MM.1S (cell line): ENCODE results near the gene RAB11FIP2.

ENCODE experiments used
- DNase-seq: peaks from one replicate; pipeline ENCODE4 v3.0.0-alpha.2; 2015
- H2AFZ ChIP-seq: fragments of 300-600 bp; sonication (generic); 2 replicates; pipeline ENCODE4 v1.6.0; 2016; ENCODE audit warnings: antibody characterized with exemption, low read length
- H3F3A ChIP-seq: fragments of 300-600 bp; sonication (generic); 2 replicates; pipeline ENCODE4 v1.6.1; 2016; ENCODE audit warnings: mild to moderate bottlenecking, antibody characterized with exemption, low read length, moderate library complexity, mixed read lengths; ENCODE audit not compliant: insufficient read depth
- H3K27ac ChIP-seq: fragments of 300-600 bp; sonication (generic); 2 replicates; pipeline ENCODE4 v1.5.1; 2016; ENCODE audit warnings: mild to moderate bottlenecking, low read length
- H3K27me3 ChIP-seq: fragments of 300-600 bp; sonication (generic); replicated peaks from 2 replicates; pipeline ENCODE4 v1.6.0; 2016; ENCODE audit warnings: low read length; ENCODE audit not compliant: insufficient read depth
- H3K36me3 ChIP-seq: fragments of 300-600 bp; sonication (generic); replicated peaks from 2 replicates; pipeline ENCODE4 v1.6.1; 2016; ENCODE audit warnings: mild to moderate bottlenecking, low read length, mixed read lengths; ENCODE audit not compliant: insufficient read depth
- H3K4me1 ChIP-seq: fragments of 300-600 bp; sonication (generic); 2 replicates; pipeline ENCODE4 v1.6.1; 2016; ENCODE audit warnings: low read length, mixed read lengths
- H3K4me2 ChIP-seq: fragments of 300-600 bp; sonication (generic); 2 replicates; pipeline ENCODE4 v1.6.0; 2016; ENCODE audit warnings: low read depth, low read length
- H3K4me3 ChIP-seq: fragments of 300-600 bp; sonication (generic); 2 replicates; pipeline ENCODE4 v1.5.1; 2016; ENCODE audit warnings: low read length, mixed read lengths
- H3K79me2 ChIP-seq: fragments of 300-600 bp; sonication (generic); 2 replicates; pipeline ENCODE4 v1.6.1; 2016; ENCODE audit warnings: mixed run types, low read length, mixed read lengths
- H3K9ac ChIP-seq: fragments of 300-600 bp; sonication (generic); 2 replicates; pipeline ENCODE4 v1.6.1; 2016; ENCODE audit warnings: low read length, mixed read lengths
- H3K9me2 ChIP-seq: fragments of 300-600 bp; sonication (generic); replicated peaks from 2 replicates; pipeline ENCODE4 v1.6.1; 2016; ENCODE audit warnings: mild to moderate bottlenecking, low read length, mixed read lengths; ENCODE audit not compliant: insufficient read depth
- H3K9me3 ChIP-seq: fragments of 300-600 bp; sonication (generic); replicated peaks from 2 replicates; pipeline ENCODE4 v1.6.1; 2016; ENCODE audit warnings: mild to moderate bottlenecking, low read length, mixed read lengths; ENCODE audit not compliant: insufficient read depth
- H4K20me1 ChIP-seq: fragments of 300-600 bp; sonication (generic); 2 replicates; pipeline ENCODE4 v1.6.1; 2016; ENCODE audit warnings: mild to moderate bottlenecking, low read length, moderate library complexity, mixed read lengths; ENCODE audit not compliant: insufficient read depth
- EZH2 ChIP-seq: fragments of 300-600 bp; sonication (generic); optimal IDR thresholded peaks from 2 replicates; pipeline ENCODE3; 2017; ENCODE audit warnings: low read depth, mild to moderate bottlenecking, antibody characterized with exemption, low read length, mixed read lengths
- EZH2phosphoT487 ChIP-seq: fragments of 300-600 bp; sonication (generic); IDR thresholded peaks from 2 replicates; pipeline ENCODE4 v1.6.1; 2018; ENCODE audit warnings: antibody characterized with exemption, low read length
- TF ChIP-seq, protein P1 (sequence below): fragments of 300-600 bp; sonication (generic); IDR thresholded peaks from 2 replicates; pipeline ENCODE4 v1.5.1; 2016; ENCODE audit warnings: antibody characterized with exemption, low read length, mixed read lengths

Gene RAB11FIP2

DNA sequence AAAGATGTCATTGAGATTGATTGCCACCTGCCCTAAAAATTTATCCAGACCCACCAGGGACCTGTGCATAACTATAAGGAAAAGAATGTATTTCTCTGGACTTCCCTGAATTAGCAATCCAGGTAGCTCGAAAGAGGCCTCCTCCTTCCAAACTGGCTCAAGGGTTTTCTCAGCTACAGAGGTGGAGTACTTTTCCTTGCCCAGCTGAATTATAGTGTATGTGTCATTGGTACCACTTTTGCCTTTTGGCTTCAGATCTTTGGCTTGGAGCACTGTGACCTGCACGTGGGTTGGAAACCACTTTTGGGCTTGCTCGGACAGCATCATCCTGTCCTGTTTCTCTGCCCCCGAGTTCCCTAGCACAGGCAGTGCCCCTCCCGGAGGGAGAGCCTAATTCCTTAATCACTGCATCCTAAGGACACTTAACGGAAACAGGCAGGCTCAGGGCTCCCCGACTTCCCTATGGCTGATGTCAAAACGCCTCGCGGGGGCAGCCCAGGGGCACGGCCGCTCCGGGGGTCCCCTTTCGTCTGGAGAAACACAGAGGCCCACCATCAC is 825 bp downstream of the RAB11FIP2 start:
- peak; percentile 28 for DNase-seq
- H3K27me3 ChIP-seq, result no peaks in the 10 kb centered on the region
- no peaks in the 10 kb centered on the region for H4K20me1 ChIP-seq
- 0 out of 2 replicates have a peak, but pooled peaks cover 5% of the 10 kb centered on the region for H3F3A ChIP-seq
- peaks cover 8% of the 10 kb centered on the region; the same call in 1 of the 2 replicates for H3K4me1 ChIP-seq
- peak overlapping the region; percentile 94 for H2AFZ ChIP-seq
- peak overlapping the region; percentile 91 for H3K4me3 ChIP-seq
- TF ChIP-seq, protein P1, sequence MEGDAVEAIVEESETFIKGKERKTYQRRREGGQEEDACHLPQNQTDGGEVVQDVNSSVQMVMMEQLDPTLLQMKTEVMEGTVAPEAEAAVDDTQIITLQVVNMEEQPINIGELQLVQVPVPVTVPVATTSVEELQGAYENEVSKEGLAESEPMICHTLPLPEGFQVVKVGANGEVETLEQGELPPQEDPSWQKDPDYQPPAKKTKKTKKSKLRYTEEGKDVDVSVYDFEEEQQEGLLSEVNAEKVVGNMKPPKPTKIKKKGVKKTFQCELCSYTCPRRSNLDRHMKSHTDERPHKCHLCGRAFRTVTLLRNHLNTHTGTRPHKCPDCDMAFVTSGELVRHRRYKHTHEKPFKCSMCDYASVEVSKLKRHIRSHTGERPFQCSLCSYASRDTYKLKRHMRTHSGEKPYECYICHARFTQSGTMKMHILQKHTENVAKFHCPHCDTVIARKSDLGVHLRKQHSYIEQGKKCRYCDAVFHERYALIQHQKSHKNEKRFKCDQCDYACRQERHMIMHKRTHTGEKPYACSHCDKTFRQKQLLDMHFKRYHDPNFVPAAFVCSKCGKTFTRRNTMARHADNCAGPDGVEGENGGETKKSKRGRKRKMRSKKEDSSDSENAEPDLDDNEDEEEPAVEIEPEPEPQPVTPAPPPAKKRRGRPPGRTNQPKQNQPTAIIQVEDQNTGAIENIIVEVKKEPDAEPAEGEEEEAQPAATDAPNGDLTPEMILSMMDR, result no peak
- TF ChIP-seq EZH2phosphoT487, result no peak
- no peak for TF ChIP-seq EZH2
- H3K79me2 ChIP-seq, result peaks cover 35% of the 10 kb centered on the region
- H3K27ac ChIP-seq, result peak overlapping the region; percentile 49; the same call in 1 of the 2 replicates
- H3K4me2 ChIP-seq, result peak overlapping the region; percentile 83
- no peaks in the 10 kb centered on the region for H3K9me3 ChIP-seq
- H3K9me2 ChIP-seq, result no peaks in the 10 kb centered on the region
- H3K36me3 ChIP-seq, result no peaks in the 10 kb centered on the region
- H3K9ac ChIP-seq, result peak overlapping the region; percentile 69

DNA sequence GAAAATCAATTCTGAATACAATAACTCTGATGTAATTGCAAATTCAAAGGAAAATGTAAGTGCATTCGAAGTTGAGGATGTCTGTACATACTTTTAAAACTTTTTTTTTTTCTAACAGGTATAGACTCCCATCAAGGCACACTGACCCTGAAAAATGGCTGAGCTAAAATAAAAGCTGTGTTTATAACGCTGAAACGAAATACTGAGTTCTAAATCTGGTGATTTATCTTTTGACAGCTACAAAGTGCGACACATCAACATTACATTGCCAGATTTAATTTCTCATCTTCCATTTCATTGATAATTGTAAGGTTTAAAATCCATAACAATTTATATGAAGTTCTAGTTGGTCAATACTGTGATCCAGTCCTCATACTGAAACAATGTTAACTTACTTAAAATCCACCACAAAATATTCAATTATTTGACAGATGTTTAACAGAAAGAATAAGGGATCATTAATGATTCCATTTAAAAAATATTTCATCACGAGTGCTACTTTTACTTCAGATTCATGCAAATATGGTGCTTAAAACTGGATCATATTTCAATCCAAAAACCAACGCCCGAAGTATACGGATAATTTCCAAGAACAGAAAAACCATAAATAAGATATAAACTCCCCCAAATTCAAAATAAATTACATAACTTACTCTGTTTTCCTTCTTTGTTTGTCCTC is 1.4 kb downstream of the RAB11FIP2 start:
- Histone ChIP-seq H2AFZ (peak overlapping the region; percentile 94), H3K4me3 (peak overlapping the region; percentile 91), H4K20me1 (no peaks in the 10 kb centered on the region), H3K79me2 (peaks cover 35% of the 10 kb centered on the region), H3K9ac (peak overlapping the region; percentile 69), H3K36me3 (no peaks in the 10 kb centered on the region), H3K27ac (no peak overlapping the region), H3K9me3 (no peaks in the 10 kb centered on the region), H3K4me2 (peak overlapping the region; percentile 83), H3F3A (0 out of 2 replicates have a peak, but pooled peaks cover 5% of the 10 kb centered on the region), H3K9me2 (no peaks in the 10 kb centered on the region), H3K4me1 (peaks cover 8% of the 10 kb centered on the region; the same call in 1 of the 2 replicates), H3K27me3 (no peaks in the 10 kb centered on the region)
- TF ChIP-seq, protein P1, result no peak
- TF ChIP-seq EZH2 (no peak), EZH2phosphoT487 (no peak)
- no peak for DNase-seq

DNA sequence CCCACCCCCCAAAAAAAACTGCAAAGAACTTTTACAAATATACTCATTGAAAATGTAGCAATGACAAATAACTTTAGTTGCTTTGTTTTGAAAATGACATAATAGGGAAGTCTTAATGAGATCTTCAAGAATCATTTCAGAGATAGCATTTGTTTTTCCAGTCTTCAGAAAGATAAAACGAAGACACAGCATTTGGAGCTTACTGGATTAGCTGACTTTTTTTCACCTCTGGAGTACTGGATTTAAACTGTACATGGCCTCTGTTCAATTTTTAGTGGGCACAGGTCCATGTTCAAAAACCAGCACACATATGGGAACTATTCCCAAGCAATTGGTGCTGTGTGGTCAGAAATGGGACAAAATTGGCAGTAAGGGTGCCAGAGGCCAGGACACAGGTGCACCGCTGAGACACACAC is 3.9 kb downstream of the RAB11FIP2 start:
- no peaks in the 10 kb centered on the region for H4K20me1 ChIP-seq
- H3K79me2 ChIP-seq, result peaks cover 35% of the 10 kb centered on the region
- no peak overlapping the region for H3K4me3 ChIP-seq
- H3K9me2 ChIP-seq, result no peaks in the 10 kb centered on the region
- 0 out of 2 replicates have a peak, but pooled peaks cover 5% of the 10 kb centered on the region for H3F3A ChIP-seq
- H3K4me1 ChIP-seq, result peaks cover 8% of the 10 kb centered on the region; the same call in 1 of the 2 replicates
- no peaks in the 10 kb centered on the region for H3K36me3 ChIP-seq
- no peak overlapping the region for H2AFZ ChIP-seq
- no peak for DNase-seq
- H3K27ac ChIP-seq, result no peak overlapping the region
- no peak overlapping the region for H3K9ac ChIP-seq
- no peak for TF ChIP-seq EZH2phosphoT487
- no peak for TF ChIP-seq EZH2
- no peaks in the 10 kb centered on the region for H3K9me3 ChIP-seq
- H3K4me2 ChIP-seq, result no peak overlapping the region
- H3K27me3 ChIP-seq, result no peaks in the 10 kb centered on the region
